Progenitor cell of endocrine pancreas (in vitro differentiated cells): ENCODE measurements around the gene EBF4. TPM values are rescaled to one million over a fixed set of nuclear protein-coding genes. Genes with fewer than 3 reads are reported as not detected.
"Not testable (repeated sequence)": the region's sequence is repeated elsewhere in the genome, so short reads cannot be mapped to it uniquely, and the experiment has no call there.

Experiments used
- DNase-seq: peaks from one replicate; pipeline ENCODE4 v3.0.0; 2021; ENCODE audit warnings: low spot score; ENCODE audit not compliant: unreplicated experiment
- H3K27ac Mint-ChIP-seq: 2 replicates; pipeline ENCODE4 v1.8.0; 2021; ENCODE audit warnings: mild to moderate bottlenecking, moderate library complexity, mixed read lengths
- H3K27me3 Mint-ChIP-seq: 2 replicates; pipeline ENCODE4 v1.8.0; 2021; ENCODE audit warnings: mixed read lengths
- H3K36me3 Mint-ChIP-seq: 2 replicates; pipeline ENCODE4 v1.8.0; 2022; ENCODE audit warnings: mixed read lengths; ENCODE audit not compliant: insufficient read depth
- H3K4me1 Mint-ChIP-seq: 2 replicates; pipeline ENCODE4 v1.8.0; 2021; ENCODE audit warnings: low read depth, mixed read lengths
- H3K4me3 Mint-ChIP-seq: 2 replicates; pipeline ENCODE4 v1.8.0; 2021; ENCODE audit warnings: low read depth, mild to moderate bottlenecking, moderate library complexity, mixed read lengths
- H3K9me3 Mint-ChIP-seq: 2 replicates; pipeline ENCODE4 v1.8.0; 2021; ENCODE audit warnings: low read depth, mixed read lengths
- total RNA-seq: library from RNA; stranded (reverse); gene quantifications from 2 replicates; pipeline ENCODE4 v1.2.1, GENCODE V29; 2021
- TF ChIP-seq, protein P1 (sequence below): fragments of 200-600 bp; sonication (generic); IDR thresholded peaks from one replicate; pipeline ENCODE4 v1.5.0; 2021; ENCODE audit warnings: antibody characterized with exemption, mild to moderate bottlenecking; ENCODE audit not compliant: unreplicated experiment

Gene EBF4
- total RNA-seq, 1 donor from 2014 or later, result 63.8 TPM

DNA sequence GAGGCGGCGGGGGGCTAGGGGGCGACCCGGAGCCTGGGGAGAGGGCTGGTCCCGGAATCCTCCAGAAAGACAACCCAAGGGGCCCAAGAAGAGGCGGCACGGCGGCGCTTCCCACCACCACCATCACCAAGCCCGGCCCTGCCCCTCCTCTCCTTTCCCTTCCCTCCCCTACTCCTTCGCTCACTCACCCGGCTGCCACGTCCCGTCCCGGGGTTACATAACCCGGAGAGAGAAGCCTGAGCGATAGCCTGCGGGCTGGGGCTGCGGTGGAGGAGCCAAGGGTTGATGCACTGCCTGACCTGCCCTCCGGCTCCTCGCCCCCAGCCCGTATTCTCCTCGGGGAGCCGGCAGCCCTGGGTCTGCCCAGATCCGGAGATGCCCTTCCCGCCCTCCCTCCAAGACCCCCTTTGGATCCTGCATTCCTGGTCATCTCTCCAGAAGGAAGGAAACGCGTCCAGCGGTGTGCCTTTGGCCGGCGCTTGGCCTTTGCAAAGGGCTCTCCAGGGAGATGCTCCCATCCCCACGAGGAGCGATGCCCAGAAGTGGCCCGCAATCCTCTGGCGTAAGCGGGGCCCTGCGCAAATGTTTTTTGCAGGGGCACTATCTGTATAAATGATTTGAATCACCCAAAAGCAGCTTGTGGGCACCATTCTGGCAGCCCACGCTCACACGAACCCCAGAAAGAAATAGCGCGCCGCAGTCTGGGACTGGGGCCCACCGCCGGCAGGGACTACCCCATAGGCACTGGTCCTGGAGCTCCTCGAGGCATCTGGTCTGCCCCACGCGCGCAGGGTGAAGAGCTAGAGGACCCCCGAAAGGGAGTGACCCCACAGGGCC is 112.5 kb downstream of the EBF4 start:
- Mint-ChIP-seq H3K4me1 (peaks cover 9% of the 10 kb centered on the region), H3K4me3 (no peak overlapping the region), H3K36me3 (no peaks in the 10 kb centered on the region), H3K27me3 (peaks cover 57% of the 10 kb centered on the region), H3K9me3 (no peaks in the 10 kb centered on the region), H3K27ac (no peak overlapping the region)
- no peak for DNase-seq
- TF ChIP-seq, protein P1, sequence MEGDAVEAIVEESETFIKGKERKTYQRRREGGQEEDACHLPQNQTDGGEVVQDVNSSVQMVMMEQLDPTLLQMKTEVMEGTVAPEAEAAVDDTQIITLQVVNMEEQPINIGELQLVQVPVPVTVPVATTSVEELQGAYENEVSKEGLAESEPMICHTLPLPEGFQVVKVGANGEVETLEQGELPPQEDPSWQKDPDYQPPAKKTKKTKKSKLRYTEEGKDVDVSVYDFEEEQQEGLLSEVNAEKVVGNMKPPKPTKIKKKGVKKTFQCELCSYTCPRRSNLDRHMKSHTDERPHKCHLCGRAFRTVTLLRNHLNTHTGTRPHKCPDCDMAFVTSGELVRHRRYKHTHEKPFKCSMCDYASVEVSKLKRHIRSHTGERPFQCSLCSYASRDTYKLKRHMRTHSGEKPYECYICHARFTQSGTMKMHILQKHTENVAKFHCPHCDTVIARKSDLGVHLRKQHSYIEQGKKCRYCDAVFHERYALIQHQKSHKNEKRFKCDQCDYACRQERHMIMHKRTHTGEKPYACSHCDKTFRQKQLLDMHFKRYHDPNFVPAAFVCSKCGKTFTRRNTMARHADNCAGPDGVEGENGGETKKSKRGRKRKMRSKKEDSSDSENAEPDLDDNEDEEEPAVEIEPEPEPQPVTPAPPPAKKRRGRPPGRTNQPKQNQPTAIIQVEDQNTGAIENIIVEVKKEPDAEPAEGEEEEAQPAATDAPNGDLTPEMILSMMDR, result no peak

DNA sequence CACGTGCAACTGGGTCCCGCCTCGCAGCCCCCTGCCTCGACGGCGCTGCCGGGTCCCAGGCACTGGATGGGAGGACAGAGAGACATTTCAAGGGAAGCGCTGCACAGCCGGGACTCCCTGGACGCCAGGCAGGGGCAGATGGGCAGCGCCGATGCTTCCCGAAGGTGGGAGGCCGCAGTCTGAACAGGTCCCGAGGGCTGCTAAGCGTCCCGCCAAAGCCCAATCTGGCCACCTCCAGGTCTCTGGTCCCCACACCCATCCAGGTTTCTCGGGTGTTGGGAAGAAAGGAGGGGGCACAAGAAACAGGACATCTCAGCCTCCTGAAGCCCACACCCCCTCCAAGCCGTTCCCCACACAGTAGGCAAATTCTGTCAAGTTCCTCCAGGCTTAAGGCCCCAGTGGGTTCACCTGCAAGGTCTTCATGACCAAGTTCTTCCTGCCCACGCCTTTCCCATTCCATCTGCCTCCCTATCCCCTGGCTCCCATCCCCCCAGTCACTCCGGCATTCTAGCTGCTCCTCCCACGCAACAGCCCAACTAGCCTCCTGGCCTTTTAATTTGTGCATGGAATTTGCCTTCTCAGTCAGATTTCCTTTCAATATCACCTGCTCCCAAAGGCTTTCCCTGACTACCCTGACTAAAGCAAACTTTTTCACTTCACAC is 113.2 kb downstream of the EBF4 start:
- Mint-ChIP-seq H3K9me3 (no peaks in the 10 kb centered on the region), H3K4me3 (no peak overlapping the region), H3K36me3 (no peaks in the 10 kb centered on the region), H3K4me1 (peaks cover 7% of the 10 kb centered on the region), H3K27ac (no peak overlapping the region), H3K27me3 (peaks cover 57% of the 10 kb centered on the region)
- DNase-seq, result no peak
- TF ChIP-seq, protein P1, result no peak

- Mint-ChIP-seq H3K36me3 (no peaks in the 10 kb centered on the region), H3K27ac (no peak overlapping the region), H3K4me3 (no peak overlapping the region), H3K27me3 (peaks cover 60% of the 10 kb centered on the region), H3K4me1 (peaks cover 3% of the 10 kb centered on the region), H3K9me3 (no peaks in the 10 kb centered on the region)
- no peak for DNase-seq
- TF ChIP-seq, protein P1, result no peak
Observed at GRCh38 chr20:2806351-2806701, 113.7 kb downstream of the EBF4 start.

DNA sequence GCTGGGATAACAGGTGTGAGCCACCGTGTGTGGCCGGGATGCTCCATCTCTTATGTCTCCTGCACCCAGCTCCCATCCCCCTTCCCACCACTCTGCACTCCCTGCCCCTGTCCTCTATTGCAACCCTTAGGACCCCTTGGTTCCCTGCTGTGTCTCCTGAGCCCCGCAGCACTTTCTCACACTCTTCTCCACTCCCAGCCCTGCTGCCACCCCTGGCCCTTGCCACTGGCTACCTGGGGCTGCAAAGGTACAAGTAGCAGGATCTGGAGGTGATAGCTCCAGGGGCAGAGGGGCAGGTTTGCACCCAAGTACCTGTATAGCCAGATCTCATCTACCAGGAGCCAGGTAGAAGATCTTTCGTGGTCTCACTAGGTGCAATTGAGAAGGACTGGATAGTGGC is 114.4 kb downstream of the EBF4 start:
- peaks cover 56% of the 10 kb centered on the region for H3K27me3 Mint-ChIP-seq
- DNase-seq, result no peak
- H3K27ac Mint-ChIP-seq, result no peak overlapping the region
- peaks cover 1% of the 10 kb centered on the region for H3K4me1 Mint-ChIP-seq
- no peak overlapping the region for H3K4me3 Mint-ChIP-seq
- TF ChIP-seq, protein P1, result no peak
- H3K9me3 Mint-ChIP-seq, result peaks cover 3% of the 10 kb centered on the region
- no peaks in the 10 kb centered on the region for H3K36me3 Mint-ChIP-seq

DNA sequence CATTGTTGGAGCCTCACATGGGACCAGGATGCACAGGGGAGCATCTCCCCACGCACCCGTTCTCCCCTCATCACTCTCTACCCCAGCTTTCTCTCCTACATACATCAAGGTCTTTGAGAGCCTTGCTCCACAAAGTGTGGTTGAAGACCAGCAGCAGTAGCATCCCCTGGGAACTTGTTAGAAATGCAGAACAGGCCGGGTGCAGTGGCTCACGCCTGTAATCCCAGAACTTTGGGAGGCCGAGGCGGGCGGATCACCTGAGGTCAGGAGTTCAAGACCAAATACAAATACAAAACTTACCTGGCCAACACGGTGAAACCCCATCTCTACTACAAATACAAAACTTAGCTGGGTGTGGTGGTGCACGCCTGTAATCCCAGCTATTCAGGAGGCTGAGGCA is 115.3 kb downstream of the EBF4 start:
- H3K27me3 Mint-ChIP-seq, result peaks cover 50% of the 10 kb centered on the region
- H3K36me3 Mint-ChIP-seq, H3K9me3 Mint-ChIP-seq, H3K4me1 Mint-ChIP-seq, DNase-seq, H3K4me3 Mint-ChIP-seq, H3K27ac Mint-ChIP-seq: not testable (repeated sequence)

GRCh38 chr20:2809690-2810089 is 117.1 kb downstream of the EBF4 start:
- H3K27ac Mint-ChIP-seq, result no peak overlapping the region
- no peaks in the 10 kb centered on the region for H3K36me3 Mint-ChIP-seq
- no peak for DNase-seq
- peaks cover 1% of the 10 kb centered on the region for H3K4me1 Mint-ChIP-seq
- TF ChIP-seq, protein P1, result no peak
- H3K4me3 Mint-ChIP-seq, result no peak overlapping the region
- H3K27me3 Mint-ChIP-seq, result peaks cover 46% of the 10 kb centered on the region
- peaks cover 9% of the 10 kb centered on the region for H3K9me3 Mint-ChIP-seq
